Neural crest cell (in vitro differentiated cells): ENCODE results near the gene UBA5. TPM values are rescaled to one million over a fixed set of nuclear protein-coding genes. Genes with fewer than 3 reads are reported as not detected.

Experiments used
- DNase-seq: peaks from one replicate; pipeline ENCODE4 v3.0.0; 2021; ENCODE audit warnings: low read depth, mixed read lengths, low spot score
- H3K27ac Mint-ChIP-seq: one replicate; pipeline ENCODE4 v1.8.0; 2021; ENCODE audit warnings: mild to moderate bottlenecking, mixed read lengths; ENCODE audit not compliant: unreplicated experiment
- H3K27me3 Mint-ChIP-seq: 2 replicates; pipeline ENCODE4 v1.8.0; 2021; ENCODE audit warnings: low read depth, mild to moderate bottlenecking, mixed read lengths
- H3K36me3 Mint-ChIP-seq: 2 replicates; pipeline ENCODE4 v1.8.0; 2021; ENCODE audit warnings: low read depth, mild to moderate bottlenecking, mixed read lengths
- H3K4me1 Mint-ChIP-seq: 2 replicates; pipeline ENCODE4 v1.8.0; 2021; ENCODE audit warnings: mixed read lengths
- H3K4me3 Mint-ChIP-seq: one replicate; pipeline ENCODE4 v1.8.0; 2021; ENCODE audit warnings: mild to moderate bottlenecking, mixed read lengths
- H3K9me3 Mint-ChIP-seq: 2 replicates; pipeline ENCODE4 v1.8.0; 2021; ENCODE audit warnings: mixed read lengths
- total RNA-seq: library from RNA; stranded (reverse); gene quantifications from 2 replicates; pipeline ENCODE4 v1.2.1, GENCODE V29; 2021
- TF ChIP-seq, protein P1 (sequence below): fragments of 200-600 bp; sonication (generic); conservative IDR thresholded peaks from 2 replicates; pipeline ENCODE4 v1.5.0; 2021; ENCODE audit warnings: antibody characterized with exemption, mild to moderate bottlenecking

Gene UBA5
- total RNA-seq, 1 donor from 2014 or later = 49.5 TPM

DNA sequence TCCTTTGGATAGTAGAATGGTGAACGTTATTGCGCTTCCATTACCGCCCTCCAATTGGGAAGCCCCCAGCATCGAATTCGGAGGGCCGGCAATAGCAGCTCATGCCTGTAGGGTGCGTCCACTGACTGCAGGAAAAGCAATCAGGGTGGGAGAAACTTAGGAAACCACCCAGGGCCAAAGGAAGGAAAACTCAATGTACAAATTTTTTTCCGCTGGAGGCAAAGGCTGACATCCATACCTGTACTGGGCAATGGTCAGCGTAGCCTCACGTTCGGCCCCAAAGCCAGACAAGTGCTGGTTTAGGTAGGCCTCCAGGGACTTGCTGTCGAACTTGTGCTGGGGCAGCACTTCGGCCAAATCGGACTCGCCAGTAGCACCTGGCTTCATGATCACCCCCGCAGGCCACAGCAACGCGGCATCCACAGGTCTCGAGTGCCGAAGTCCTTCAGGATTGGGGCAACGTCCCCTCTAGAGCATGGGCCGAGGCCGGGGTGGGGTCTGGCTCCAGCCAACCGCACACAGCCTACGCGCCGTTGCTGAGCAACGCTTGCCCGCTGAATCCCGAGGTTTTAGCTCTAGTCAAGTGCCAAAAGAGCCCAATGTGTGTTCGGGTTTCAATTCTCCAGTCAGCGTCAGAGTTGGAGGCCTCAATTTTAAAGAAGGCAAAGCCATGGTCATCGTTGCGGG lies 621 bp upstream of the UBA5 start, which contains the start of gene ACAD11:
ACAD11 (minus strand) TSS at position 445 of the 687 bp plus-strand sequence; CDS start at position 387, 58 bp downstream.
- peak within 1 kb of the TSS; percentile 98 for H3K4me3 Mint-ChIP-seq
- TF ChIP-seq, protein P1, sequence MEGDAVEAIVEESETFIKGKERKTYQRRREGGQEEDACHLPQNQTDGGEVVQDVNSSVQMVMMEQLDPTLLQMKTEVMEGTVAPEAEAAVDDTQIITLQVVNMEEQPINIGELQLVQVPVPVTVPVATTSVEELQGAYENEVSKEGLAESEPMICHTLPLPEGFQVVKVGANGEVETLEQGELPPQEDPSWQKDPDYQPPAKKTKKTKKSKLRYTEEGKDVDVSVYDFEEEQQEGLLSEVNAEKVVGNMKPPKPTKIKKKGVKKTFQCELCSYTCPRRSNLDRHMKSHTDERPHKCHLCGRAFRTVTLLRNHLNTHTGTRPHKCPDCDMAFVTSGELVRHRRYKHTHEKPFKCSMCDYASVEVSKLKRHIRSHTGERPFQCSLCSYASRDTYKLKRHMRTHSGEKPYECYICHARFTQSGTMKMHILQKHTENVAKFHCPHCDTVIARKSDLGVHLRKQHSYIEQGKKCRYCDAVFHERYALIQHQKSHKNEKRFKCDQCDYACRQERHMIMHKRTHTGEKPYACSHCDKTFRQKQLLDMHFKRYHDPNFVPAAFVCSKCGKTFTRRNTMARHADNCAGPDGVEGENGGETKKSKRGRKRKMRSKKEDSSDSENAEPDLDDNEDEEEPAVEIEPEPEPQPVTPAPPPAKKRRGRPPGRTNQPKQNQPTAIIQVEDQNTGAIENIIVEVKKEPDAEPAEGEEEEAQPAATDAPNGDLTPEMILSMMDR = peak; percentile 67
- H3K27me3 Mint-ChIP-seq = no peaks in the 10 kb centered on the region
- no peaks in the 10 kb centered on the region for H3K9me3 Mint-ChIP-seq
- peak; percentile 57 for DNase-seq
- peak within 1 kb of the TSS; percentile 98 for H3K27ac Mint-ChIP-seq
- H3K36me3 Mint-ChIP-seq = no peaks in the 10 kb centered on the region
- H3K4me1 Mint-ChIP-seq = peaks cover 33% of the 10 kb centered on the region

GRCh38 chr3:132660811-132661070 lies 612 bp downstream of the UBA5 start:
- H3K4me1 Mint-ChIP-seq = peaks cover 39% of the 10 kb centered on the region
- TF ChIP-seq, protein P1 = no peak
- no peaks in the 10 kb centered on the region for H3K9me3 Mint-ChIP-seq
- H3K36me3 Mint-ChIP-seq = no peaks in the 10 kb centered on the region
- peak overlapping the region; percentile 98 for H3K4me3 Mint-ChIP-seq
- H3K27me3 Mint-ChIP-seq = no peaks in the 10 kb centered on the region
- peak overlapping the region; percentile 98 for H3K27ac Mint-ChIP-seq
- DNase-seq = no peak

DNA sequence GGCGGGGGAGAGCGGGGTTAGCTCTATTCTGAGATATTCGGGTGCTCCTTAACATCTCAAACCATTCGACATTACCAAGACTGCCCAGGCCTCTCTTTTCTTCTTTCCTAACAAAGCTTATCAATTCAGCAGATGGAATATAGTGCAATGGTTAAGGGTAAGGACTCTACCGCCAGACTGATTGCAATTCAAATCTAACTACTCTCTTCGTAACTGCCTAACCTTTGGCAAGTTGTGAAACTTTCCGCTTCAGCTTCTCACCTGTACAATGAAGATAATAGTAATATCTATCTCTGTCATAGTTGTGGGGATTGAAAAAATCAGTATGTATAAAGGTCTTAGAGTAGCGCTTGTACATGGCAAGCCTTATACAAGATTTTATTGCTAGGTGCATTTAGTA lies 972 bp downstream of the UBA5 start:
- no peak for DNase-seq
- TF ChIP-seq, protein P1 = no peak
- H3K4me3 Mint-ChIP-seq = peak overlapping the region; percentile 98
- no peaks in the 10 kb centered on the region for H3K9me3 Mint-ChIP-seq
- H3K36me3 Mint-ChIP-seq = no peaks in the 10 kb centered on the region
- H3K4me1 Mint-ChIP-seq = peaks cover 39% of the 10 kb centered on the region
- H3K27me3 Mint-ChIP-seq = no peaks in the 10 kb centered on the region
- peak overlapping the region; percentile 40 for H3K27ac Mint-ChIP-seq

- no peaks in the 10 kb centered on the region for H3K27me3 Mint-ChIP-seq
- no peaks in the 10 kb centered on the region for H3K9me3 Mint-ChIP-seq
- peaks cover 39% of the 10 kb centered on the region for H3K4me1 Mint-ChIP-seq
- peak overlapping the region; percentile 75 for H3K4me3 Mint-ChIP-seq
- TF ChIP-seq, protein P1 = no peak
- DNase-seq = no peak
- no peak overlapping the region for H3K27ac Mint-ChIP-seq
- H3K36me3 Mint-ChIP-seq = no peaks in the 10 kb centered on the region
Observed at GRCh38 chr3:132662212-132662611, 2.1 kb downstream of the UBA5 start.

- Mint-ChIP-seq H3K27ac (no peak overlapping the region), H3K27me3 (no peaks in the 10 kb centered on the region), H3K4me3 (peak overlapping the region; percentile 35), H3K9me3 (no peaks in the 10 kb centered on the region), H3K36me3 (no peaks in the 10 kb centered on the region), H3K4me1 (peaks cover 25% of the 10 kb centered on the region)
- TF ChIP-seq, protein P1 = no peak
- no peak for DNase-seq
Observed at GRCh38 chr3:132665230-132665745, 5.2 kb downstream of the UBA5 start.
